Activated T-helper 9 cell treated with anti-CD3 and anti-CD28 coated beads, Interleukin-2, amount 50 U/mL, for 16 hours (primary cell): Measurements from ENCODE around the gene STXBP2.

Experiments used
- DNase-seq: peaks from one replicate; pipeline ENCODE4 v3.0.0-alpha.2; 2020; ENCODE audit warnings: low read depth

STXBP2 gene

DNA sequence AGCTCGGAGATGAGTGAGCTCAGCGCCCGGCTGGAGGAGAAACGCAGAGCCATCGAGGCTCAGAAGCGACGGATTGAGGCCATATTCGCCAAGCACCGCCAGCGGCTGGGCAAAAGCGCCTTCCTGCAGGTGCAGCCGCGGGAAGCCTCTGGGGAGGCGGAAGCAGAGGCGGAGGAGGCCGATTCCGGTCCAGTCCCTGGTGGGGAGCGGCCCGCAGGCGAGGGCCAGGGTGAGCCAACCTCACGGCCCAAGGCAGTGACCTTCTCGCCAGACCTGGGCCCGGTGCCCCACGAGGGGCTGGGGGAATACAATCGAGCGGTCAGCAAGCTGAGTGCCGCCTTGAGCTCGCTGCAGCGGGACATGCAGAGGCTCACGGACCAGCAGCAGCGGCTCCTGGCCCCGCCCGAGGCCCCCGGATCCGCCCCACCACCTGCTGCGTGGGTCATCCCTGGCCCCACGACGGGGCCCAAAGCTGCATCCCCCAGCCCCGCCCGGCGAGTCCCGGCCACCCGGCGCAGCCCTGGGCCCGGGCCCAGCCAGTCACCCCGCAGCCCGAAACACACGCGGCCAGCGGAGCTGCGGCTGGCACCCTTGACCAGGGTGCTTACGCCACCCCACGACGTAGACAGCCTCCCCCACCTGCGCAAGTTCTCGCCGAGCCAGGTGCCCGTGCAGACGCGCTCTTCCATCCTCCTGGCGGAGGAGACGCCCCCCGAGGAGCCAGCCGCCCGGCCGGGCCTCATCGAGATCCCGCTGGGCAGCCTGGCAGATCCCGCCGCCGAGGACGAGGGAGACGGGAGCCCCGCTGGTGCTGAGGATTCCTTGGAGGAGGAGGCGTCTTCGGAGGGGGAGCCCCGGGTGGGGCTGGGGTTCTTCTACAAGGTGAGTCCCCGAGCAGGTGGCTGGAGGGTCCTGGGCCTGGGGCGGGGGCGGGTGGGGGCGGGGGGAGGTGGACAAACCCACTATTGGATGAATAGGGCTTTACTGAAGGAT lies 24.3 kb upstream of the STXBP2 start:
- DNase-seq = no peak

DNA sequence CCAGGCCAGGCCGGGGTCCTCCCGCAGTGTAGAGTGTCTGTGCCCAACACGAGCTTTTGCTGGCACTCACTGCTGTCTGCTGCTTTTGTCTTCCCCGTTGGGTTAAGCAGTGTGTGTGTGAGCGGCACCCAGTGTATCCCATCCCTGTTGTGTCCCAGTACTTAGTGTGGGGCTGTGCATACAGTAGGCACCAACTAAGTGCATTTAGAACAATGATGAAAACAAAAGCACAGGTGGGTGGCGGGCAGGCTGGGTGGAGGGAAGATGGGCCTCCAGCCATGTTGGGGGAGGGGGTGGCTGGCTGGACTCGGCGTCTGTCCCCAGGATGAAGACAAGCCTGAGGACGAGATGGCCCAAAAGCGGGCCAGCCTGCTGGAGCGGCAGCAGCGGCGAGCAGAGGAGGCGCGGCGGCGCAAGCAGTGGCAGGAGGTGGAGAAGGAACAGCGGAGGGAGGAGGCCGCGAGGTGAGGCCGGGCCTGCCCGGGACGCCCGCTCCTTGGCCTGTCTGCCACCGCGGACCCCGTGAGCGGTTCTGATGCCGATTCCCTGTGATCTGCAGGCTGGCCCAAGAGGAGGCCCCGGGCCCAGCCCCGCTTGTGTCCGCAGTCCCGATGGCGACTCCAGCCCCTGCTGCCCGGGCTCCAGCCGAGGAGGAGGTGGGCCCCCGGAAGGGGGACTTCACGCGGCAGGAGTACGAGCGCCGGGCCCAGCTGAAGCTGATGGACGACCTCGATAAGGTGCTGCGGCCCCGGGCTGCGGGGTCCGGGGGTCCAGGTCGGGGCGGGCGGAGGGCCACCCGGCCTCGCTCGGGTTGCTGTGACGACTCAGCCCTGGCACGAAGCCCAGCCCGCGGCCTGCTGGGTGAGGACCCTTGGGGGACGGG lies 21.8 kb upstream of the STXBP2 start:
- no peak for DNase-seq

DNA sequence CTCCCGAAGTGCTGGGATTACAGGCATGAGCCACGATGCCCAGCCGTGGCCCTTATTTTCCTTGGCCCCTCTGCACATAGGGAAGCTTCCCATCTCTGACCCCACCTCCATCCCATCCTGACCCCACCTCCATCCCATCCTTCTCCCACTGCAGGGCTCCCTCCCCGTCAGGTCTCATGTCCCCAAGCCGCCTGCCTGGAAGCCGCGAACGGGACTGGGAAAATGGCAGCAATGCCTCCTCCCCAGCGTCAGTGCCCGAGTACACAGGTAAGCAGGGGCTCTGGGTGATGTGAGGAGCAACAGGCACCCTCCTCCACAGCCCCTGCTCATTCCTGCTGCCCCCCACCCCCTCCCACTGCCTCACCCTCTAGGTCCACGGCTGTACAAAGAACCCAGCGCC lies 19.7 kb upstream of the STXBP2 start:
- DNase-seq = no peak

DNA sequence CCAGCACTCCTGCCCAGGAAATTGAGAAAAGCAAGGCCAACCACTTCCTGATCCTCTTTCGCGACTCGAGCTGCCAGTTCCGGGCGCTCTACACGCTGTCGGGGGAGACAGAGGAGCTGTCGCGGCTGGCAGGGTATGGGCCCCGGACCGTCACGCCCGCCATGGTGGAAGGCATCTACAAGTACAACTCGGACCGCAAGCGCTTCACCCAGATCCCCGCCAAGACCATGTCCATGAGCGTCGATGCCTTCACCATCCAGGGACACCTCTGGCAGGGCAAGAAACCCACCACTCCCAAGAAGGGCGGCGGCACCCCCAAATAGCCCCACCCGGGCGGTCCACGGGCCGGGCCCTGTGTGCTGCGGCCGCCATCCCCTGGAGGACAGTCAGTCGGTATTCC lies 19.2 kb upstream of the STXBP2 start:
- DNase-seq = no peak

DNA sequence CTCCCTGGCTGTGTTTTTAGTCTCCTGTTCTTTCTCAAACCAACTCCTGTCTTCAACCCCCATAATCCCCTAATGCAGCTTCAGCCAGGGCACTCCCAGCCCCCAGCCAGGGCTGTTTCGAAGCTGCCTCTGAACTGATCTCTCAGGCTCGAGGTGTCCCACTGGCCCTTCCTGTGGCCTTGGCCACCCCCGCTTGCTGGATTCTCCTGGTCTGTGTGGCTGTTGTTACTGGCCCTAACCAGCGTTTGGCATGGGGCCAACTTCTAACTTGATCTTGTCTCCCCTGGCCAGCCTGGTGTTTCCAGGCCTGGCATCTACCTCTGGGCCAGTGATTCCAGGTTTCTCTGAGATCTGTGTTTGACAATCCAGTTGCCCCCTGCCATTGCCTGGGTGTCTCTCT lies 18.6 kb upstream of the STXBP2 start:
- DNase-seq = no peak

DNA sequence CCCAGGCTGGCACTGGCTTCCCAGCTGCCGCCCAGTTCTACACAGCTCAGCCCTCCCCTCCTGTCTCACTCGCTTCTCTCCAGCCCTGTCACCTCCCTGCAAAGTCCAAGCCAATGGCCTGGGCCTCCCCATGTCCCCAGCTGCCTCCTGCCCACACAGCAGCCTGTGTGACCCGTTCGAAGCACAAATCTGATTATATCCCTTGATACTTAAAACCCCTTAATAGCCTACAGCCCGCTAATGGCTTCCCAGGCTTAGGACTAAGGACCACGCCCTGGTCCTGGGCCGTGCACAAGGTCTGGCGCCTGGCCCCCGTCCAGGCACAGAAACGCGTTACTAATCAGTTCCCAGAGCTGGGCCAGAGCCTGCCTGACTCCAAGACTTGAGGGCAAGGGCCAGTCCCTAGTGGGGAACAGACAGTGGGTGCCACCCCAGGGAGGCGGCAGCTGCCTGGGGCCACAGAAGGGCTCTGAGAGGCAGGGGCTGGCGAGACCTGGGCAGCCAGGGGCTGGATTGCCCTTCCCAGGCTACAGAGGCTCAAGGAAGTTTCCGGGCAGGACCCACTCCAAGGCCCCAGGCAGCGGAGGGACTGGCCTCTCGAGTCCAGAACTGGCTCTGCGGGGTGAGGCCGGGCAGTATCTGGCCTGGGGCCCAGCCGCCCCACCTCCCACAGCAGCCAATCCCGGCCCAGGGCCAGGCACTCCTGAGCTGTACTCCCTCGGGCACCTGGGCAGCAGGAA lies 18.0 kb upstream of the STXBP2 start:
- no peak for DNase-seq

GRCh38 chr19:7619671-7620441 lies 17.1 kb upstream of the STXBP2 start:
- DNase-seq = no peak

DNA sequence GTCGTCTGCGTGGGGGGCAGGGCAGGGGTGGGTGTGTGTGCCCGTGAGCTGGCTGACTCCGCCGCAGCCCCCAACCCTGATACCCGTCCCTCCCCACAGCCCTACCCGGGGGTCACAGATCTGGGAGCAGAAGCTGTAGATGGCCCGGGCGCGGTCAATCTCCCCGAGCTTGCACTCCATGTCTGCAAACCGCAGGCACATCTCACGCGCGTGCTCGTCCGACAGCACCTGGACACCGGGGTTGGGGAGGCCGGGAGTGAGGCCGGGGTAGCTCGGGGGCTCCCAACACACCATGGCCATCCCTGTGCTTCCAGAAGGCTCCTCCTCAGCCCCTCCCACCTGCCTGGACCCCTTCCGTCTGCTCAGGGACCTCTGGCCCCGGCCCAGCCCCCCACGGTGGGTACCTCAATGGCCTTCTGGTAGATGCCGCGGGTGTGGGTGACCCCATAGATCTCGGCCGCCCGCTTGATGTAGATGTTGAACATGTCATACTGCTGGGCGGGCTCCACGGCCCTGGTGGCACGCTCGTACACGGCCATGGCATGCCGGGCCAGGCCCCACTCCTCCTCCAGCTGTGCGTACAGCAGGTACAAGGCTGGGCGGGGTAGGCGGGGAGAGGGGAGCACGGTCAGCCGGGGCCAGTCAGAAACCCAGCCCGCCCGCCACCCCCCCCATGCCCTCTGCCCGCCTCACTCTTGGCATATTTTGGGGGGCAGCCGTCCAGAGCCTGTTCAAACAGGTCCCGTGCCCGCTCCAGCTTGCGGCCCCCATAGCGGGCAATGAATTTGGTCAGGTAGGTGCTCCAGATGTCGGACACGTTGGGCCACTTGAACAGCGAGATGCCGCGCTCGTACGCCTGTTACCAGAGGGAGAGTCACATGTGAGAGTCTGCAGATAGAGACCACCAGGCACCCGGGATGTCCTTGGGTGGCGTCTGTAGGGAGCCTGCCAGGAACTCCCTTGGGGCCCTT lies 16.2 kb upstream of the STXBP2 start:
- DNase-seq = no peak

DNA sequence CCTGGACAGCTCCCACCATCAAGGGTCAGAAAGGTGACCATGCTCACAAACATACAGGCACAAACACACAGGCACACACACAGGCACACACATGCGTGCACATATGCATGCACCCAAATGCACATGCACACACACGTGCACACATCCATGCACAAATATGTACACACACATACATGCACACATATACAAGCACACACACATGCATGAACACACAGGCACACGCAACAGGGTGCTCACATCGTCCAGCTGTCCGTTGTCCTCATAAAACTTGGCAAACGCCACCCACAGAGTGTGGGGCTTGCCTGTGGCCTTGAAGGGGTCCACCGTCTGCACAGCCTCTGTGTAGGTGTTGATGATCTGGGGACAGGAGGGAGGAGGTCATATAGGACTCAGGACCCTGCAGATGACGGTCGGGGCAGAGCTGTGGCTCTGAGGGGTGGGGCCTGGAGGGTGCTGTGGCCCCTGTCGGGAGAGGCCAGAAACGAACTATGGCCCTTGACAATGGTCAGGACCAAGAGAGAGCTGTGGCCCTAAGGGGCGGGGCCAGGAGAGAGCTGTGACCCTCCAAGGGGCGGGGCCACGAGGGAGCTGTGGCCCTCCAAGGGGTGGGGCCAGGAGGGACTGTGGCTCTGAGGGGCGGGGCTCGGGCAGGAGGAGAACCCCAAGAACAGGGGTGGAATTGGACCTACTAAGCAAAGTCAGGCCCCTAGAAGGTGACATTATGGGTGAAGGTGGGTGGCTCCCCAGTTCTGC lies 13.8 kb upstream of the STXBP2 start:
- DNase-seq = no peak

DNA sequence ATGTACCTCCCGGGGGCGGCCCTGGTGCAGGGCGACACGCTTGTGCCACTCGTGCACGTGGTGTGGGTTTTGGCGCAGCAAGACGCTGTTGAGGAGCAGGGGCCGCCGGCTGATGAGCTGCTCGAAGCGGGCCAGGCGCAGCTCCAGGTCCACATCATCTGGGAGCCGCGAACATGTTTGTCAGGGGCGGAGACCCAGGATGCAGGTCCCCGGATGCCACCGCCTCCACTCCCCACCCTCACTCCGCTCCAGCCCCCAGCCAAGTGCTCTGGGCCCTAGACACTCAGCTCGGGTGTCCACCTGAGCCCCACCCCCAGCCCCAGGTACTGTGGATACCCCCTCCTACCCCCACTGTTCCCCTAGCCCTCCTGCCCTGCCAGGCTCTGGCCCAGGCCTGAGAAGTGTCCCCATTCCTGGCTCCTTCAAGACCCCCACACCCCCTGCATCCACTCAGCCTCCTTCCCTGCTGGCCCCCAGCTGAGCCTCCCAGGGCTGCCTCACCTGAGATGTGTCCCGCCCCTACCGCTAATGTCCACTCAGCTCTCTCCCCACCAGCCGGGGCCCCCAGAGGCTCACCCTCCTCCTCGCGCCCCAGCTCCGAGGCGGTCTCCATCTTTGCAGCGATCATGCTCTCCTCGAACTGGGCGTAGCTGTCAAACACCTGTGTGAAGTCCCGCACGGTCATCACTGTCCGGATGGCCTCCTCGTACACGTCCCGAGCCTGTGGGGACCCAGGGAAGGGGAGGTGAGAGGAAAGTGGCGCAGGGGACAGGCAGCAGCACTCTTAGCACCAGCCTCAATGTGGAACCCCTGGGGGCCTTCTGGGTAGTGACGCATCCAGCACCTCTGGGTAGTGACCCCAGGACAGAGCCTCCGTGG lies 12.9 kb upstream of the STXBP2 start:
- no peak for DNase-seq

DNA sequence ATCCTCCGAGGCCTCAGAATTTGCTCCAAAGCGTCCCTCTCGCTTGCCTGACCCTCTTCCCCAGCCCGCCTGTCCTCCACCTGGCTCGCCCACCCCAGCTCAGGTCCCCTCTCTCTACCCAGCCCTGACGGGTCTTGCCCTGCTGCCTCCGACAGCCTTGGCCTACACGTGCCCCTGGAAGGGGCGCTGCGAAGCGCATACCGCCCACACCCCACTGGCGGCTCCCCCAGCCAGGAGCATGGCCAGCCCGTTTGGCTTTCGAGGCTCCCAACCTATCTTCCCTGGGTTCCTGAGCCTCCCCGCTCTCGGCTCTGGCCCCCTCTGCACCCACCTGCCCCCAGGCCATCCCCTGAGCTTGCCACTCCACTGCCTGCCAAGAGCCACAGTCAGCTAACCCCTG lies 12.1 kb upstream of the STXBP2 start:
- DNase-seq = no peak

DNA sequence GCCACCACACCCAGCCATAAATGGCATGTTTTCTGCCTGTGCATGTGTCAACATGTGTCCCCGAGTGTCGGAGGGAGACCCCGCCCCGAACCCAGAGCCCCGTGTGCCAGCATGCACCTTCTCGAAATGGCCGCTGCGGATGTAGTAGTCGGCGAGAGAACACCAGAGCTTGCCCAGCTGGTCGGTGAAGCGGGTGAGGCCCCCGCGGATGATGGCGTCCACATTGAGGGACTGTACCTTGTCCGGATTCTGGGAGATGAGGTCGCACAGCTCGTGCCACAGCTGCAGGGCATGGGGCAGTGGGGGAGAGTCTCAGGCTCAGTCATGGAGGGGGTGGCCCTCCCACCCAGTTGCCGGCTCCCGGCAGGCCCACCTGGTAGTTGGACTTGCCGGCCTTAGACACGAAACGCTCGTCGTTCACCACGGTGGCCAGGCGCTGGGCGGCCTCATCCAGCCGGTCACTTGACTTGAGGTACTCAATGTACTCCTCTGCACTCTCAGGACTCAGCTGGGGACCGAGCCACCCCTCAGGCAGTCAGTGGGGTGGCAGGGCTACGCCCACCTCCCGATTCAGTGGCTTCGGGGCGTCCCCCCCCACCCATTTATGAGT lies 11.0 kb upstream of the STXBP2 start:
- no peak for DNase-seq

- DNase-seq = no peak
These were observed 9.7 kb upstream of the STXBP2 start for GRCh38 chr19:7627166-7627565.

- DNase-seq = no peak
These were observed 8.2 kb upstream of the STXBP2 start for GRCh38 chr19:7628589-7629311.

DNA sequence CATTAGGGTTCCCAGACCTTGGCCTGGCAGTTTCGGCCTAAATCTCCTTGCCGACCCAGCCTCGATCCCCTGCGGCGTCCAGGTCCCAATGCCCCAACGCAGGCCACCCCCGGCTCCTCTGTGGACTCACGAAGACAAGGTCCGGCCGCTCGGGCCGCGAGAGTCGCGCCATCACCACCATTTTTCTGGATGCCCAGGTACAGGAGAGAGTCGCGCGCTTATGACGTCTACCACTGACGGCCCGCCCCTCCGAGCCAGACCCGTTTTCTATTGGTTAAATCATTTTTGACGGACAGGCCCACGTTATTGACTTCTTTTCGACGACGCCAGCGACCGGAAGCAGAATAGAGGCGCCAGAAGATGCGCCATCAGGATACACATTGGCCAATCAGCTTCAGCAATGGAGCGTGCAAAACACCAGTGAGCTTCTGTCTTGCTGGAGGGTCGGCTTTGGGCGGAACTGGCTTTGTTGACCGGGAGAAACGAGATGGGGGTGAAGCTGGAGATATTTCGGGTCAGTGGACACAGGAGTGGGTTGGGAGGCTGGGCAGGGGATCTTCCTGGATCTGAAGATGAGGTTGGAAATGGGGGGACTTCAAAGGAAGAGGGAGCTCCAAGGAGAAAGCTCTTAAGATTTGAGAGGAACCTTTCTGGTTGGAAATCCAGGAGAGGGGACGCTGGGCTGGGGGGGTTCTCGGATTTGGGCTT lies 7.4 kb upstream of the STXBP2 start, which contains the start of the genes PET100 and XAB2:
PET100 (plus strand) TSS at position 447 of the 708 bp plus-strand sequence; CDS start at position 488, 41 bp downstream.
XAB2 (minus strand) TSS at position 199 of the 708 bp plus-strand sequence; CDS start at position 181, 18 bp downstream.
- DNase-seq = peak; percentile 88

DNA sequence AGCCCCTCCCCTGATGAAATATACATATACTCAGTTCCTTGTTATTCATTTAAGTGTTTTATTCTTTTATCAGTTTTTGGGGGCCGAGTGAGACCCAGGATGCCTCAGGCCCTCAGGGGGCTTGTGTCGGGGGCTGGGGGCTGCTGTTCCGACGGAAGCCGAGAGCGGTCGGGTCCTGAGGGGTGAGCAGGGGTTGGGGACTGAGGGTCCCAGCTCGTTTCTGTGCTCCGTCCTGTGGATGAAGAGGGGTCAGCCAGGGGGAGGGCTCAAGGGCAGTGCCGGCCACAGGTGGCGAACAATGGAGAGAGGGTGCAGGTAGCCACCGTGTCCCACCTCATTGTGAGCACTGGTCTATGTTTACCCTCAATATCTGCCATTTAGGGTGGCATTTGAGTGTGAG lies 5.3 kb upstream of the STXBP2 start:
- DNase-seq = no peak
